Loucy (cell line): ENCODE measurements around the gene ECT2L.

Experiments used
- CTCF ChIP-seq: fragments of 200-600 bp; sonication (generic); conservative IDR thresholded peaks from 2 replicates; pipeline ENCODE4 v1.5.1; 2014; ENCODE audit warnings: mild to moderate bottlenecking, antibody characterized with exemption, low read length
- EZH2phosphoT487 ChIP-seq: fragments of 200-600 bp; IDR thresholded peaks from 2 replicates; pipeline ENCODE4 v1.6.1; 2018; ENCODE audit warnings: antibody characterized with exemption, mild to moderate bottlenecking, moderate library complexity, borderline replicate concordance

GRCh38 chr6:138849791-138850190 lies 53.9 kb downstream of the ECT2L start:
- TF ChIP-seq CTCF: no peak
- no peak for TF ChIP-seq EZH2phosphoT487
